Retina (tissue), 1 donor: Measurements from ENCODE around the gene CBFA2T3.
"Not testable (repeated sequence)": the region's sequence is repeated elsewhere in the genome, so short reads cannot be mapped to it uniquely, and the experiment has no call there.

Source experiments
- DNase-seq: peaks from one replicate; pipeline ENCODE4 v3.0.0-alpha.2; 2016

CBFA2T3 gene

DNA sequence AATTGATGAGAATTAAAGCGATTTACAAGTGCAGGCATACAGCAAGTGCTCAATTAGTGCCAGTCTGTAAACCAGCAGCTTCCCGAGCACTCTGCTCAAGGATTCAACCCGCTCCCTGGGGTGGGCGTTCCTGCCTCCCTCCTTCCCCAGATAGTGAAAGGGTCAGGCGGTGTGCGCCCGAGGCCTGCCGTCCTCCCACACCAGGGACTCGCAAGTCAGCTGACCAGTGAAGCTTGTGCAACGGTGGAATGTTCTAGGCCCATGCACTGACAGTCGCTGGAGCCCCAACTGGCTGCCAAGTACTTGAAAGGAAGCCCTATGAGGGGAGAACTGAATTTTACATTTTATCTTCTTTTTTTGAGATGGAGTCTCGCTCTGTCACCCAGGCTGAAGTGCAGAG is 57.1 kb downstream of the CBFA2T3 start:
- no peak for DNase-seq

DNA sequence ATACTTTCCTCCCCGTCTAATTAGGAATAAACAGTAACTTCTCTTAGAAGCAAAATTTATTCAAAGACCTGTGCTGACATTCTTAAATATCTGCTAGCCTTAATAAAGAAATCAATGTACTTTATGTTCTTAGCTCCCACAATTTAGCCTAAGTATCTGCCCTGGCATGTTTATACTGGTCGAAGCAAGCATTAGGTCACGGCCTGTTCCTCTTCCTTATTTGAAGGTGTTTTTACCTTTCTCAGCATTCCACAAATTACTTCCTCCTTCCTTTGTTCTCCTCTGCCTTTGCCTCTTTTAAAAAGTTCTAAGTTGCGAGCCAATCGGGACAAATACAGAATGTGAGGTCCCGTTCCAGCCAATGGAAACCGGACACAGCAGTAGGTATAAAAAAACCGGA is 58.1 kb downstream of the CBFA2T3 start:
- DNase-seq, result not testable (repeated sequence)

DNA sequence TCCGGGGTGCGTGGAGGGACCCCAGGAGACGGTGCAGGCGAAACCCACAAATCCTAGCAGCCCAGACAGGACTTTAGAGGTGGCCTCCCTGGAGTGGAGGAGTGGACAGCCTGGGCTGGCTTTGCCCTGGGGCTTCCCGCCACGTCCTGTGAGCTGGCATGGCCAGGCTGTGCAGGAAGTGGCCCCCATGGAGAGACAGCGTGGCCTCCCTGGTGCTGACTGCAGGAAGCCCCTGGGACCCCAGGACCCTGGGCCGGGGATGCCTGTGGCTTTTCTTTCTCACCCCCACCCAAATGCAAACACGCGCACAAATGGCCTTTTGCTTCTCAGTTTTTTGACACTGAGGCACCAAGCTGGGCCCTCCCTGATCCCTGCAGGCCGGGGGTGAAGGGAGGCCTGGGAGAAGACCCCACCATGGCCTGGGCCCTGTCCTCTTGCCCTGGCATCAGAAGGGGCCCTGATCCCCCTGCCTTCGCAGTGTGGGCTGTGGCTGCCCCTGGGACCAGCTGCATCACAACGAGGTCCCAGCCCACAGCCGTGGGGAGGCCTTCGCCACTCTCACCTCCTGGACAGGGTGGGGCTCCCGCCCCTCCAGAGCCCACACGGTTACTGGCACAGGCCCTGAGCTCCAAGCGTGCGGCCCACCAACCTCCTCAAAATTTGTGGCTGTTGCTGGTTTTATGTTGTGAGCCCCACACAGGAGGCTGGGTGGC is 58.9 kb downstream of the CBFA2T3 start:
- DNase-seq, result no peak

DNA sequence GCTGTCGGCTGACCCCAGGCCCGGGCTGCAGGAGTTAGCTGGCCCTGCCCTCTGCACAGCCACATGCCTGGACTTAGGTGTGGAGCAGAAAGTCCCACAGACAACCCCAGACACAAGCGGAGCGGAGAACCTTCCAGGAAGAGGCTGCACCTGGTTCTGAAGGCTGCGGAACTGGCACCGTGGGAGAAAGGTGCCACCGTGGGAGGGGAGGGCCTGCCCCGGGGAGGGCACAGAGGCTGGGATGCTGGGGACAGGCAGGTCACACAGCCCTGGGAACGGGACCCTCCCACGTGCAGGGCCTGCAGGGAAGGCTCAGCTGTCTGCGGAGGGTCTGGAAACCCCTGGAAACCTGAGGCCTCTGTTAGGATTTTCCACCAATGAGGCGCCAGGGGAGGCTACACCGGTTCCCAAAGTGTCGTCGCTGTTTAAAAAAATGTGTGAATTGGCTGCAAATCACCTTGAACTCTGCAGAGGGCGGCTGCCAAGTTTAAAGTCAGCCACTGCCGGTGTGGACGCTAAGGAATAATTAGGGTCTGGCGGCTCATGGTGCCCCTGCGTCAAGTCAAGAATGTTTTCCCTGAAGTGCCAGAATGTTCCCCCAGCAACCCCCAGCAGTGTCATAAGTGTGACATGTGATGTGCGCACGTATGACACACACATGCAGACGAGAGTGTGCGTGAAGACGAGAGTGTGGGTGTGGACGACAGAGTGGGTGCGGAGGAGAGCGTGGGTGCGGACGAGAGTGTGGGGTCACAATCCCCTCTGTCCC is 59.7 kb downstream of the CBFA2T3 start:
- DNase-seq, result no peak

DNA sequence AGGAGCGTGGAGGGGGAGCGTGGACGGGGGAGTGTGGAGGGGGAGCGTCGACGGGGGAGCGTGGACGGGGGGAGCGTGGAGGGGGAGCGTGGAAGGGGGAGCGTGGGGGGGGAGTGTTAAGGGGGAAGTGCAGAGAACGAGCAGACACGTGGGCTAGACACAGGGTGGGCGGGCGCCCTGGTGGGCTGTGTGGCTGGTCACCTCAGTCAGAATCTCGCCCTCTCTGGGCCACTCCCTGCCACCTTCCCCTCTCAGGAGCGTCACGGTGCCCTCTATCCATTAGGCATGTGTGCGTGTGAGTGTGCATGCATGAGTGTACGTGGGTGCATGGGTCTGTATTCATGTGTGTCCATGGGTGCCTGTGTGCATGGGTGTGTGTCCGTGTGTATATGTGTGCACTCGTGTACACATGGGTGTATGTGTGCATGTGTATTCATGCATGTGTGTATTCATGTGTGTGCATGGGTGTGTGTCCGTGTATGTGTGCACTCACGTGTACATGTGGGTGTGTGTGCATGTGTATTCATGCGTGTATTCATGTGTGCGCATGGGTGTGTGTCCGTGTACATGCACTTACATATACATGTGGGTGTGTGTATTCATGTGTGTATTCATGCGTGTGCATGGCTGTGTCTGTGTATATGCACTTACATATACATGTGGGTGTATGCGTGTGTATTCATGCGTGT is 61.2 kb downstream of the CBFA2T3 start:
- DNase-seq, result no peak

DNA sequence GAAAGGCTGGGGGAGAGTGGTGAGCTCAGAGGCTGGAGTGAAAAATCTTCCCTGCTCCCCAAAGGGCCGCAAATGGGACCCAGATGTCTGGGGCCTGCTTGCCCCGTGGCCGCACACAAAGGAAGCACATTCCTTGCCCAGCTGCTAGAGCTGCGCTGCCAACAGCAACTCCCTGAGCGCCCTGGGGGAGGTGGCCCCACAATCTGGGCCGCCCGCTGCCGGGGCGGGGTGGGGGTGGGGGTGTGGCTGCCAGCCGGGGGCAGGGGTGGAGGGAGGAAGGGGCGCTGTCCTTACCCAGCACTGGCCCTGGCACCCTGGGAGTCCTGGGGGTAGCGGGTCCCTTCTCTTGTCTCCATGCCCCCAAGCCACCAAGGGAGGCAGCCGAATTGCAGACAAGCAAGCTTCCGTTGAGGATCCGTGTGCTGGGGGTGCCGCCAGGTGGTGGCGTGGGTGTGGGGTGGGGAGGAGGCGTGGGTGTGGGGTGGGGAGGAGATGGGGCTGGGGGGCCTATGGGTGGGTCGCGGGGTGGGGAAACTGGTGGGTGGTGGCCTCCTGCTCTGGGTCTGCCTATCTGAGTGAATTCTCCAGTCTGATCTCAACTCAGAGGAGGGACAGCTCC is 62.1 kb downstream of the CBFA2T3 start:
- no peak for DNase-seq

DNA sequence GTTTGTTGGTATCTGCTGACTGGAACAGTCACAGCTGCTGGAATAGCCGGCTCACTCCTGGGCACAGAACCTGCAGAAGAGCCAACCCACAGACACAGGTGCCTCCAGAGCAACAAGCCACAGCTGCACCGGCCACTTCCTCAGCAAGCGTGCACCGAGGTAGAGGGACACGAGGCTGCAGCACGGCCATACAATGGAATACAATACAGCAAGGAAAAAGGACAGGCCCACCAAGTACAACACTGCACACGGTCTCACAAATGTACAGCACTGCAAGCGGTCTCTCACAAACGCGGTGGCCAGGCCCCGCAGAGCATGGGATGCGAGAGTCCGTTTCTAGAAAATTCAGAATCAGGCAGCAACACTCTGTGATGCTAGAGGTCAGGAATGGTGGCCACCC is 63.1 kb downstream of the CBFA2T3 start:
- DNase-seq, result no peak

DNA sequence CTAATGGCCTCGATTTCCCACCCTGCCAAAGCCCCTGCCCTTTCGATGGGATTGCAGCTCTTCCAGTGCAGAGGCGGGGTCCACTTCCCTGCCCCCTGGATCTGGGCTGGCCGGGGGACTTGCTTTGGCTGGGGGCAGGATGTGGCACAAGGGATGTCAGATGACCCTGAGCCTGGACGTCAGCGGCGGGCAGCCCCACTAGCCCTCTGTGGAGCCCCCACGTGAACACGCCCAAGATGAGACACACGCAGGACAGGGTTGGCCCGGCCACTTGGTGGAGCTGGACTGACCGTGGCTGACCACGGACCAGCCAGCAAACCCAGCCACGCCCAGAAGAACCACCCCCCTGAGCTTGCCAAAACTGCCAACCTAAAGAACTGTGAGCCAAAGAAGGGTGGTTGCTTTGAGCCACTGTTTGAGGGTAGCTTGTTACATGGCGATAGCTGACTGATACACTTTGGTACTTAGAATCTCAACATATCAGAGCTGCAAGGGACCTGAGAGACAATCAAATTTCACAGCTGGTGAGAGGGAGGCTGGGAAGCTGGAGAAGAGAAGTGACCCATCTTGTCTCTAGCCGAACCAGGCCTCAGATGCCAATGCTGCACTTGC is 63.9 kb downstream of the CBFA2T3 start:
- DNase-seq, result no peak

DNA sequence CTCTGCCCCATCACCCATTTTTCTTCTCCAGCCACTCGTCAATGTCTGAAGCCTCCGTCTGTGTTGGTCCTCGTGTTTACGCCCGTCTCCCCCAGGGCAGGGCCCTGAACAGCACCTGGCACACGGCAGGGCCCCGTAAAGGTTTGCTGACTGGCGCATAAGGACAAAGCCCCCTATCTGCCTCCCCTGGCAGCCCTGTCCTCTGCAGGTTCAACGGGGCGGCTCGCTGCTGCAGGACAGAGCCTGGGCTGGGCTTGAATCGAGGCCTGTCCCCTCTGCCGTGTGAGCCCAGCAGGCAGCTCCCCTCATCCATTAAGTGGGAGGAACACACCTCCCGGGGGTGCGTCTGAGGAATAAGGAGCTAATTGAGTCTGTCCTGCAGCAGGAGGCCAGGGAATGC is 64.5 kb downstream of the CBFA2T3 start:
- DNase-seq, result no peak

DNA sequence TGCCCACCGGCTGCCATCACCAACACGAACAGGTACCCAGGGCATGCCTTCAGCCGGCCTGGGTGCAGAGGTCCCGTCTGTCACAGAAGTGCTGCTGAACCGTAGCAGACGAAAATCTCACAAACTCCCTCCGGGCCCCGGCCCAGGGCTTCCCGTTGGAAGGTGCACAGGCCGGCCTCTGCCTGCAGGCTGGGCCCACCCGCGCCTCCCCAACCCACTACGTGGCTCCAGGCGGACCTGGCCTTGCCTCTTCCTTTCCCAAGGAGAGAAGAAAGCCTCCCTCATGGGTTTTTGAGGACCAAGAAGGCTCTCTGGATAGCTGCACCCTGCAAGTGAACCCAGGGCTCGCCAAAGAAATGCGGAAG is 65.1 kb downstream of the CBFA2T3 start:
- DNase-seq, result no peak

DNA sequence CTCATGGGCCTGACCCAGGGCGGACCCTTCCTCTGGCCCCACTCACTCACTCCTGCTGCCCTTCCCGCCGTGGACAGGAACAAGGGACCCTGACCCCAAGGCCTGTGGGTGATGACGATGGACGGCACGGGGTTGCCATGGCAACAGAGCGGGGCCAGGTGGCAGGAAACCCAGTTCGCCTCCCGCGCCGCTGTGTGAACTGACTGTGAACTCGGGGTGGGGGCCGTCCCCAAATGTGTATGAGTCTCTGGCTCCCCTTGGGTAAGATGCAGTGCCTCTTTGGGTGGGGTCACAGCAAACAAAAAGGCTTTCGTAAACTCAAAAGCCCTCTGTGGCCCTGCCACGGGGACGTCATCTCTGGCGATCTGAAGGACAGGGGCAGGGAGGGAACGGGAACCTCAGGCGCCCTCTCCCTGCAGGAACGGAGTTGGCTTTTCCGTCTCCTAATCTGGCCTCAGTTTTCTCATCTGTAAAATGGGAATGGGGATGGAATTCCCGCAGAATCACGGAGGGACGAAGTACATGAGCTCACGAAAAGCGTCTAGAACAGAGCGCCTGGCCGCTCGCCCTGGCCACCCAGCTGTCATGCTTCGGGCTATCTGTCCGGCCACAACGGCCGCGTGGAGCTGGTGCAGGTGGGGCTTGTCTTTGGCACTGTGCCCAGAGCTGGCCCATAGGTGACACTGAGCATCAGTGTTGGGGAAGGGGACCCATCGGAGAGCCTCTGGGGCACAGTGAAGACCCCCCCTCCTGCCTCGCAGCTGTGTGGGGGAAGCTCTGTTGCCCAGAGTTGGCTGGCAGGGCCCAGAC is 65.7 kb downstream of the CBFA2T3 start:
- DNase-seq, result no peak

DNA sequence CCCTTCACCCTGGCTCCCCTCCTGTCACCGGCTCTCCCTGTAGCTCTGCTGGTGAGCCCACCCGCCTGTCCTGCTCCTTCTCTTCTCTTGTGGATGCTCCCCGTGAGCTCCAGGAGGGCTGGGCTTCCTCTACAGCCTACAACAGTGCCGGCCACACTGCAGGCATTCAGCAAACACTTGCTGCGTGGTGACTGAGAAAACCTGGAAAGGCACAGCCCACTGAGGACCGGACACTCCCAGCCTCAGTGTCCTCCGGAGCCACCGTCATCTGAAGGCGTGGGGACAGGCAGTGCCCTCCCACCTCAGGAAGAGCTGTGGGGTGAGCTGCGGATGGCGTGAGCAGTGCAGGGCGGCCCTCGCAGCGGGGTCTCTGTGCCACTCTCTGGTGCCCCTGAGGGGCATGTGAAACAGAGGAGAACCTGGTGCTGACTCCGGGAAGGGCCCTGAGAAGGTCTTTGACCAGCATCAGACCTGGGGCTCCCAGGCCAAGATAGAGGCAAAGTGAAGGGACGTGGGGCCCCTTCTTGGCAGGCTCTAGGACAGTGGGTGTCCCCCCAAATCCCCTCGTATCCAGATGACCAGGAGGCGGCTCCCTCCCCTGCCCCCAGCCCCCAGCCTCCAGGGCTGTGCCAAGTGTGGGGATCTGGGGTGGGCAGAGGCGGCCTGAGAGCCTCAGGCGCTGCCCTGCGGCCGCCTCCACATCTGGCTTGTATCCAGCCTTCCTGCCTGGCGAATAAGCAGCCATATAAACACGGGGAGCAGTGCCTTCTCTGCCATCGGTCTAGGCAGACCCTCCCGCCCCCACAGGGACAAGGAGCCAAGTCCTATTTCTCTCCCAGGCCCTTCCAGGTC is 66.5 kb downstream of the CBFA2T3 start:
- no peak for DNase-seq

DNA sequence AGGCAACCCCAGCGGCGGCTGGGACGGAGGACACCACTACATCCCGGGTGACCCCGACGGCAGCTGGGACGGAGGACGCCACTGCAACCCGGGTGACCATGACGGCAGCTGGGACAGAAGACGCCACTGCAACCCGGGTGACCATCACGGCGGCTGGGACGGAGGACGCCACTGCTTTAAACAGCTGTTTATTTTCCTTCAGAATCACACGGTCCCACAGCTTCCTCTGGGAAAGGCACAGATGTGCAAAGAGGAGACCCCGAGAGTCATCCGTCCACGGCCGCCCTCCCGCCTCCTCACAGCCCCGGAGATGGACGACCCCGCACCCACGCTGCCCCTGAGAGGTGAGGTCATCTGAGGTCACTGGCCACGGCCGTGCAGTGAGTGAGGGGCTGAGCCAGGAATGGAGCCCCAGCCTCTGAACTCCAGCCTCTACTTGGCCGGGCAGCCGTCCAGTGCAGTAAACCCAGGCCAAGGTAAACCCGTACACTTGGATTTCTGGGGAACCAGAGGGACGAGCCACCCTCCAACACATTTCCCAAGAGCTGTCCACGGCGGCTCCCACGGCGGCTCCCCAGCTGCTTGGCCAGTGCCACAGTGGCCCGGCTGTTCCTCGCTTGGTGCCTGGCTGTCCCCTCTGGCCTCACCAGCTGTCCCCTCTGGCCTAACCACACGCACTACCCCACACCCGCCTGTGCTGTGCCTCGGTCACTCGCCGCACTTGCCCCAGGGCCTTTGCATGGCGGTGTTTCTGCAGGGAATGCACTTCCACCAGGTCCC is 67.4 kb downstream of the CBFA2T3 start:
- no peak for DNase-seq

DNA sequence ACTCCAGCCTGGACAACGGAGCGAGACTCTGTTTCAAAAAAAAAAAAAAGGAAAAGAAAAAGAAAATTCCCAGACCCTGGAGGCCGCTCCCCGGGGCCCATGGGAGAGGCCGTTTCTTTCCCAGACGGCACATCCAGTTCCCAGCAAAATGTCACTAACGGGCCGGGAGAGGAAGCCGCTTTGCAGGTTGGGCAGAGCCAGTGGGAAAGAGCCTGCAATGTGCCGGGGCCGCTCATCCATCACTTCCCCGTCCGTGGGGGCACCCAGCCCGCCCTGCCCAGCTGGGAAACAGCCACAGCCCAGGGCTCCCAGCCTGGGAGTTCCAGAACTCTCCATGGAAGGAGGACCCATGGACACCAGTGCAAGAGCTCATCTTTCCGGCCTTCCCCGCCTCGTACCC is 68.7 kb downstream of the CBFA2T3 start:
- no peak for DNase-seq

DNA sequence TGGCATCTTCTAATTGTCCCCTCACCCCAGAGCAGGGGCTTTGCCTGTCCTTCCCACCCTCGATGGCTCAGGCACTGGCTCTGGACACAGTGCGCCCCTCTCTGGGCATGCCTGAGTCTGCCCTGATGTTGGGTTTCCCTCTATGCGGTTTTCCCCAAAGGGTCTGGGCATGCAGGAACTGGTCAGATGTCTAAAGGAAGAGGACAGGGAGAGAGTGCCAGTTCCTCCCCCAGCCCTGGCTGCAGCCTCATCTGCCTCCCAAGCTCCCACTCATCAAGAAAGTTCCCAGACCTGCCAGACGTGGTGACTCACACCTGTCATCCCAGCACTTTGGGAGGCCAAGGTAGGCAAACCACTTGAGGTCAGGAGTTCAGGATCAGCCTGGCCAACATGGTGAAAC is 69.2 kb downstream of the CBFA2T3 start:
- DNase-seq, result no peak

DNA sequence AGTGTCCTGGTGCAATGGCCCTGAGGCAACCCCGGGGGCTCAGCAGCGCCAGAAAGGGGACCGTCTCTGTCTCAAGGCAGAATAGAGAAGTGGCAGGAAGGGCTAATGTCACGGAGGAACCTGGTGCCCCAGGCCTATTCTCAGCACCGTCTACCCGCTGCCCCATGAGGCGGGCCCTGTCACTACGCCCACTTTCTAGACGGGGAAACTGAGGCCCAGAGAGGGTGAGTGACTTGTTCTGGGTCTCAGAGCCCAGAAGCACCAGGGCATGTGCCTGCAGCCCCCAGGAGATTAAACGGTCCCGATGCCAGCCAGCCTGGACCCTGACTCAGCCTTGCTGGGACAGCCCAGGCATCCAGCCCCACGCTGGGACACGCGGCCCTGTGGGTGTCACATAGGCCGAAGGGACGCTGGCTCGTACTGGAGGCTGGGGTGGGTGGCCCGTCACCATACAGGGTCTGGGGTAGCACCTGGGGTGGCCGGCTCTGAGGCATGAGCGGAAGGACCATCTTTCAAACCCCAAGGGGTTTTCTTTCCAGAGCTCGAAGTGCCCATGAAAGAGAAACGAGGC is 70.4 kb downstream of the CBFA2T3 start:
- DNase-seq, result no peak

DNA sequence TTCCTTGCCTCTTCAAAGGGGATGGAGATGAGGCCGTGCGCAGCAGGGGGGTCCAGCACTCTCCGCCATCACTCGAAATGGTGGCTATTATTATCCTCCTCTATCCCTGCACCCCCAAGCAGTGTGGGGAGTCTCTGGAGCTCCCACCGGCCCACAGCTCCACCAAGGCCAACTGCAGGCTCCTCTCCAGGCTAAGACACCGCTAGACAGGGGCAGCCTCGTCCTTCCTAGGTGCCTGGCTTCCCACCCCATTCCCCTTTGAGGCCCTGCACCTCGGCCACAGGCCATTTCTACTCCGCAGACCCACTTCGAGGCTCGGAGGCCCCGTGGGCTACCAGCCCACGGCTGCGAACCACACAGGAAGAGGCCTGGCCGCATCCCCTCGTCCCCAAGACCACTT is 71.0 kb downstream of the CBFA2T3 start:
- DNase-seq, result no peak

DNA sequence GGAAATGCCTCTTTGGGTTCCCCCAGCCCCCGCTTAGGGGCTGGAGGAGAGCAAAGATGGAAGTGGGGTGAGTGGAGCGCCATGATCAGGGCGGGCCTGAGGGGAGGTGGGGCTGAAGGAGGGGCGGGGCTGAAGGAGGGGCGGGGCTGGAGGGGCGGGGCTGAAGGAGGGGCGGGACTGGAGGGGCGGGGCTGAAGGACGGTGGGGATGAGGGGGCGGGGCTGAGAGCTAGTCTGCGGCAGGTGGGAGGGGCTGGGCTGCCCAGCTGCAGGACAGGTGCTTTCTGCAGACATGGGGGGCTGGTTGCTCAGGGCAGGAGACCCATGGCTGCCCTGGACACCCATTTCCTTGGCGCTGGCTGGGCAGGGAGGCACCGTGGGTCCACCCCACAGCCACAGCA is 71.4 kb downstream of the CBFA2T3 start:
- no peak for DNase-seq

DNA sequence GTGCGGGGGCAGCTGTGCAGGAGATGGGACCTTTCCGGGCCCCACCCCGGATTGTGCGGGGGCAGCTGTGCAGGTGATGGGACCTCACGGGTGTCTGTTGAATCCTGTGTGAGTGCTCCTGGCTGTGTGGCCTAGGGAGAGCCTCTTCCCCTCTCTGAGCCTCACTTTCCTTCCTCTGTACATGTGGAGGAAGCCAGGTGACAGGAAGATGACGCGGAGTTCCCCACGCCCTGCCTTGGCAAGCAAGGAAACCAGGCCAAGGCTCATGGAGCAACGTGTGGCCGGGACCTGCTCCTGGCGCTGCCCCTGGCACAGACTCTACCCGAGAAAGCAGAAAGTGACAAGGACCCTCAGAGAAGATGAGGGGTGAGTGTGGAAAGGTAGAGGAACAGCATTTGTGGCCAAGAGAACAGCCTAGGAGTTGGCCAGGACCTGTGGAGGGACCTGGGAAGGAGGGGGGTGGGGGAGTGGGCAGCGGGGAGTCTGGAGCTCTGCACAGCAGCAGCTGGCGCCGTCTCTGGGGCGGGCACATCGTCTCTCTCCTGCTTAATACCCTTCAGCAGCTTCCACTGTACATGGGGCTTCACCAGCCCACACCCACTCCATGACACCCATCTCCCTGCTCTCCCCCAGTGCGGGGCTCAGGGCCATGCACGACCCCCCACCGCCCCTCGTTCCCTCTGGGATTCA is 72.2 kb downstream of the CBFA2T3 start:
- DNase-seq, result no peak

DNA sequence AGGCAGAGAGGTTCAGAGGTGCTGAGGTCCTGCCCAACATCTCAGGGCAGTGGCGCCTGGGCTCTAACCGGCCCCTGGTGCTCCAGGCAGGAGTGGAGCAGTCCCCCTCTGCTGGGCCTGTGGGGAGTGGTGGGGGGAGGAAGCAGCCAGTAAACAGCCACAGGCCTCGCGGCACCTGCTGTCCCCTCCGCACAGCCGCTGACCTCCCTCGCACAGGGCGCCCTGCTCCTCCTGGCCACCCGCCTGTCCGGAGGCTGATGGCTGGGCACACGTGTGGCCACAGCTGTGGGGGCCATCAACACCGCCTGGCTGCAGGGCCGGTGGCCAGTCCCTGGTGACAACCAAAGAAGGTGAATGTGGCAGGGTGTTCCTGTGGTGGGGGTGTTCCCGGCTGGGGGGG is 73.7 kb downstream of the CBFA2T3 start:
- no peak for DNase-seq
